ENCODE measurements around the gene CAMP. TPM values are rescaled to one million over a fixed set of nuclear protein-coding genes. Genes with fewer than 3 reads are reported as not detected.

The CAMP gene
- total RNA-seq, 1 donor from 2014 or later, result not detected

DNA sequence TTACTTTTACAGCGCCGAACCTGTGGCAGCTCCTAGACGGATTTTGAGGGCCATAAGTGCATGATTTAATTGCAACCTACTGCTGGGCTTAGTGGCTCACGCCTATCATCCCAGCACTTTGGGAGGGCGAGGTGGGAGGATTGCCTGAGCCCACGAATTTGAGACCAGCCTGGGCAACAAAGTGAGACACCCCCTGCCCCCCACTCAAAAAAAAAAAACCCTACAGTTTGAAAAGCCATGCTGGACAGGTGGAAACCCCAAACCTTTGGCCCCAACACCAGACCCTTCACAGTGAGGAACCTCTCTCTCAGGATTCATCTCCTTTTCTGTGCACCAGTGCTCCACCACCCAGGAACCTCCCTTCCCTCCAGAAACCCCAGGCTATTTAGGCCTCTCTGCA is 34.0 kb upstream of the CAMP start:
- no peaks in the 10 kb centered on the region for H3K27me3 ChIP-seq (ENCODE audit: control insufficient read depth, insufficient read depth, low read length)
- H3K36me3 ChIP-seq (ENCODE audit: control insufficient read depth, insufficient read depth, low read length), result no peaks in the 10 kb centered on the region
- TF ChIP-seq, protein P1, sequence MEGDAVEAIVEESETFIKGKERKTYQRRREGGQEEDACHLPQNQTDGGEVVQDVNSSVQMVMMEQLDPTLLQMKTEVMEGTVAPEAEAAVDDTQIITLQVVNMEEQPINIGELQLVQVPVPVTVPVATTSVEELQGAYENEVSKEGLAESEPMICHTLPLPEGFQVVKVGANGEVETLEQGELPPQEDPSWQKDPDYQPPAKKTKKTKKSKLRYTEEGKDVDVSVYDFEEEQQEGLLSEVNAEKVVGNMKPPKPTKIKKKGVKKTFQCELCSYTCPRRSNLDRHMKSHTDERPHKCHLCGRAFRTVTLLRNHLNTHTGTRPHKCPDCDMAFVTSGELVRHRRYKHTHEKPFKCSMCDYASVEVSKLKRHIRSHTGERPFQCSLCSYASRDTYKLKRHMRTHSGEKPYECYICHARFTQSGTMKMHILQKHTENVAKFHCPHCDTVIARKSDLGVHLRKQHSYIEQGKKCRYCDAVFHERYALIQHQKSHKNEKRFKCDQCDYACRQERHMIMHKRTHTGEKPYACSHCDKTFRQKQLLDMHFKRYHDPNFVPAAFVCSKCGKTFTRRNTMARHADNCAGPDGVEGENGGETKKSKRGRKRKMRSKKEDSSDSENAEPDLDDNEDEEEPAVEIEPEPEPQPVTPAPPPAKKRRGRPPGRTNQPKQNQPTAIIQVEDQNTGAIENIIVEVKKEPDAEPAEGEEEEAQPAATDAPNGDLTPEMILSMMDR (IDR thresholded peaks at IDR 0.05; ENCODE audit: insufficient read depth, low read length, poor library complexity, severe bottlenecking), result no peak
- H3K4me3 ChIP-seq (ENCODE audit: low read depth, low read length), result no peak overlapping the region
- no peak for DNase-seq (ENCODE audit: low read depth)

DNA sequence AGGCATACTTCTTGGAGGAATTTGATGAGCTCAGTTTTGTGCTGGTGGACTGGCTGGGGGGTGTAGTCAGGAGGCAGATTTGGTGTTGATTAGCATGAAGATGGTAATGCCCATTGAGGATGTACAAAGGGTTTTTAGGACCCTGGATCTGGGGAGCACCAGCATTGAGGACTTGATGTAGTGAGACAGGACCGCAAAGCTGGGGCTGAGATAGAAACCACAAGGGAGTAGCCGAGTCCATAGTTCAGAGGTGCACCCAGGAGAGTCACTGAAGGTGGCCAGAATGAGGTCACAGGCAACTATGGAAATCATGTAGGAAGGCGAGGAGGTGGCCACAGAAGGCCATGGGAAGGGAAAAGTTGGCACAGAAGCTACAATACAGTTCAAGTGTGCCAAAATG is 32.4 kb upstream of the CAMP start:
- H3K27me3 ChIP-seq (ENCODE audit: control insufficient read depth, insufficient read depth, low read length), result no peaks in the 10 kb centered on the region
- H3K4me3 ChIP-seq (ENCODE audit: low read depth, low read length), result no peak overlapping the region
- H3K36me3 ChIP-seq (ENCODE audit: control insufficient read depth, insufficient read depth, low read length), result no peaks in the 10 kb centered on the region
- TF ChIP-seq, protein P1 (IDR thresholded peaks at IDR 0.05; ENCODE audit: insufficient read depth, low read length, poor library complexity, severe bottlenecking), result no peak
- no peak for DNase-seq (ENCODE audit: low read depth)

DNA sequence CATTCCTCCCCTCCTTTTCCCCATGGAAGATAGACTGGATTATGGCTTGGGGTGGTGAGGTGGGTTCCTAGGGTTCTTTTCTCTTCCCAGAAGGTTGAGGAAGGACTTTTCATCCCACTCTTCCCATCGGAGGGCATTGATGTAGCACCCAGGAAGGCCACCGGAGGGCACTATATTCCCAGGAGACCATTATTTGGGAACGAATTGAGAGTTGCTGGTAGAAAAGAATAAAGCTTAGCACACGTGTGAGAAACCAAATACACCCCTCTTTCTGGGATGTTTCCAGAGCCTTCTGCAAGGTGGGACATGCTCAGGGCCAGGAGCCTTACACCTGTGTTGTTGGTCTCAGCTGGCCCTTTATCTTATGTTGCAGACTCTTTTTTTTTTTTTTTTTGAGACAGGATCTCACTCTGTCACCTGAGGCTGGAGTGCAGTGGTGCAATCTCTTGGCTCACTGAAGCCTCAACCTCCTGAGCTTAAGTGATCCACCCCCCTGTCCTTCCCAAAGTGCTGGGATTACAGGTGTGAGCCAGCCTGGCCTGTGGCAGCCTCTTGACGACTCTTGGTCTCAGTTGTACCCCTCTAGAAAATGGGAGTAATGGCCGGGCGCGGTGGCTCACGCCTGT is 28.7 kb upstream of the CAMP start:
- peak; percentile 9 for DNase-seq (ENCODE audit: low read depth)
- TF ChIP-seq, protein P1 (IDR thresholded peaks at IDR 0.05; ENCODE audit: insufficient read depth, low read length, poor library complexity, severe bottlenecking), result peak; percentile 86
- H3K4me3 ChIP-seq (ENCODE audit: low read depth, low read length), result no peak overlapping the region
- no peaks in the 10 kb centered on the region for H3K27me3 ChIP-seq (ENCODE audit: control insufficient read depth, insufficient read depth, low read length)
- no peaks in the 10 kb centered on the region for H3K36me3 ChIP-seq (ENCODE audit: control insufficient read depth, insufficient read depth, low read length)

GRCh38 chr3:48196611-48197010 is 26.7 kb upstream of the CAMP start:
- H3K27me3 ChIP-seq (ENCODE audit: control insufficient read depth, insufficient read depth, low read length), result no peaks in the 10 kb centered on the region
- H3K4me3 ChIP-seq (ENCODE audit: low read depth, low read length), result no peak overlapping the region
- DNase-seq (ENCODE audit: low read depth), result no peak
- TF ChIP-seq, protein P1 (IDR thresholded peaks at IDR 0.05; ENCODE audit: insufficient read depth, low read length, poor library complexity, severe bottlenecking), result no peak
- H3K36me3 ChIP-seq (ENCODE audit: control insufficient read depth, insufficient read depth, low read length), result no peaks in the 10 kb centered on the region

DNA sequence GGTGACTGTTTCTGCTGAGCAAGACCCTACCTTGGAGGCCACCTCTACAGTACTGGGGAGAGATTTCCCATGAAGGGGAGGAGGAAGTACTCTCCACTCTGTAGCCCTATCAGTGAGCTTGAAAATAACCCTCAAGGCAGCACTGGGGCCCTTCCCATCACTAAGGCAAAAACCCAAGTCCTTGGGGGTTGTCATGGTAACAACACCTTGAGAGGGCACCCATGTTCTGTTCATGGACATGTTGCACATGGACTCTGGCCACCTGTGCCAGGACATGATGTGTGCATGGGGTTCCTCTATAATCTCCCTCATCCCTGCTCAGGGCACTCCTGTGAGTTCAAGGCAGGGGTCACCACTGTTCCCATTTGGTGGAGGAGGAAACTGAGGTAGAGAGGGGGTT is 24.2 kb upstream of the CAMP start:
- H3K27me3 ChIP-seq (ENCODE audit: control insufficient read depth, insufficient read depth, low read length), result no peaks in the 10 kb centered on the region
- TF ChIP-seq, protein P1 (IDR thresholded peaks at IDR 0.05; ENCODE audit: insufficient read depth, low read length, poor library complexity, severe bottlenecking), result no peak
- no peak for DNase-seq (ENCODE audit: low read depth)
- H3K36me3 ChIP-seq (ENCODE audit: control insufficient read depth, insufficient read depth, low read length), result no peaks in the 10 kb centered on the region
- no peak overlapping the region for H3K4me3 ChIP-seq (ENCODE audit: low read depth, low read length)

GRCh38 chr3:48202632-48203031 is 20.7 kb upstream of the CAMP start:
- TF ChIP-seq, protein P1 (IDR thresholded peaks at IDR 0.05; ENCODE audit: insufficient read depth, low read length, poor library complexity, severe bottlenecking), result no peak
- no peak for DNase-seq (ENCODE audit: low read depth)
- no peak overlapping the region for H3K4me3 ChIP-seq (ENCODE audit: low read depth, low read length)
- no peaks in the 10 kb centered on the region for H3K36me3 ChIP-seq (ENCODE audit: control insufficient read depth, insufficient read depth, low read length)
- H3K27me3 ChIP-seq (ENCODE audit: control insufficient read depth, insufficient read depth, low read length), result no peaks in the 10 kb centered on the region

Data from kidney epithelial cell (primary cell).